Activated CD4-positive, alpha-beta T cell treated with anti-CD3 and anti-CD28 coated beads, Interleukin-10, Interleukin-2, amounts not matched to agents 100 ng/mL and 50 ng/mL, durations not matched to agents 16 hours and 8 hours (primary cell): ENCODE results near the gene SRPRA.

Experiments used
- DNase-seq: peaks from one replicate; pipeline ENCODE4 v3.0.0-alpha.2; 2020

The SRPRA gene

DNA sequence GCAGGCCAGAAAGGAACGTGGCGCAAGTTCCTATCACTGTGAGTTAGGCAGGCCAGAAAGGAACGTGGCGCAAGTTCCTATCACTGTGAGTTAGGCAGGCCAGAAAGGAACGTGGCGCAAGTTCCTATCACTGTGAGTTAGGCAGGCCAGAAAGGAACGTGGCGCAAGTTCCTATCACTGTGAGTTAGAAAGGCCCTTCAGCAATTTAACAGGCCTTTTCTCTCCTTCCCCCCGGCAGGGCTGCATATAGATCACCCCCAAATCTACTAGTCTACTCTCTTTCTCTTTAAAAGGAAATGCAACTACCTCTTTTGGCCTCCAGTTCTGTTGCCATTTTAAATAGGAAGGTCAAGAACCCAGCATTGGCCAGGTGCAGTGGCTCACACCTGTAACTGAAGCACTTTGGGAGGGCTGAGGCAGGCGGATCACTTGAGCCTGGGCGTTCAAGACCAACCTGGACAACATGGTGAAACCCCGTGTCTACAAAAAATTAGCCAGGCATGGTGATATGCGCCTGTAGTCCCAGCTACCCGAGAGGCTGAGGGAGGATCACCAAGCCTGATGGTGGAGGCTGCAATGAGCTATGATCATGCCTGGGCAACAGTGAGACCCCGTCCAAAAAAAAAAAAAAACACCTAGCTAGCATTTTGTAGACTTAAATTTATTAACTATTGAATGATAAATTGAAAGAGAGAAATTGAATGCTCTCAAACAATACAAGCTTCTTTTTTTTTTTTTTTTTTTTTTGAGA is 42.2 kb downstream of the SRPRA start:
- DNase-seq = no peak

DNA sequence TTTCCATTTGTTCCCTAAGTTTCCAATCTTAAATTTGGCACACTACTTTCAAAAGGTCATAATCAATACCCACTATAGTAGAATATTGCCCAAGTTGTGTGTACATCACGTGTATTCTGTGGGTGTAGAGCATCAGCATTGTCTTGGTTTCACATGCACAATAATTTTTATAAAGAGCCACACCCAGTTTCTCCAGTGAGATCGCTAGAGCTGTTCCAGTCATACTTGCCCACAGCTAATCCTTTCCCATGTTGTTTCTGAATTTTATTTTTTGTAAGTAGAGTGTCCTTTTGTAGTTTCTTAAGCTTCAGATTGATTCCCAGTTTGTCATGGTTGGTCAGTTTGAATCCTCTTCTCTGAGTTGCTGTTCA is 43.4 kb downstream of the SRPRA start:
- DNase-seq = no peak

DNA sequence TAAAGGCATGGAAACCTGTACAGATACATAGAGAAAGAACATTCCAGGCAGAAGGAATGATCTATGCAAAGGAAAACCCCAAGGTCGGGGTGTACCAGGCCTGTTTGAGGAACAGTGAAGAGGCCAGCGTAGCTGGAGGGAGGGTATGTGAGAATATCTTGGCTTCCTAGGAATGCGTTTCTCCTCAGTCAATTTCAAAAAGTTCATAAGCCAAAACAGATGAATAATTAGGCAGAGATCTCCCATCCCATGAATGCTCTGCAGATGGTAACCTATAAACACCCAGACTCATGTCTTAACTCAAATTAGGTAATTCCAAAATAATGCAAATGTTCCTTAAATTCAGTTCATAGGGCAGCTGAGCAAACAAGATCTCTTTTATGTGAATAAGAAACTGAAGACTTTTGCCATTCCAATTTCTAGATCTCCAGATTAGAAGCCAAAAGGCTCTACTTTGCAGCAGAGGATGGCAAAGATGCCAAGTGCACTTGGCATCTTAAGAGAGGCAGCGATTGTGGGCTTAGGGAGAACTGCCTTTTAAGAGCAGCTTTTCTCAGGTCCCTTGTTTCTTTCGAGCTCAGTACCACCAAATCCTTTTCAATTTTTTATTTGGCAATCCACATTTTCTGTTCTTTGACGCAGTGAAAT is 43.9 kb downstream of the SRPRA start:
- no peak for DNase-seq

DNA sequence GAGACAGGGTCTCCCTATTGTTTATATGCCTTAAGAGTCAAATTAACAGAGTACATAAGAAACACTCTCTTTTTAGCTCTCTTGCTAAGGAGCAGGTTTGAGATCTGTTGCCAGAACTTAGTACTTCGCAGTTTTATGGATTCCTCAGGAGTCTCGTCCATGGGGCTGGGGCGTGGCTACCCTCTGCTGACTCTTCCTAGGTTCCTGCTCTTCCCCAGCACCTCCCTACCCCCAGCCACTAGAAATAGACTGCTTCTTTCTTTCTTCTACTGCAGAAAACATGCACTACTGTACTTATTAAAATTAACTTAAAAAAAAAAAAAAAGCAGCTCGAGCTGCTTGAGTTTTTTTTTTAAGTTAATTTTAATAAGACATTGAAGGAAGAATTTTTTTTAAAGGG is 49.1 kb downstream of the SRPRA start:
- DNase-seq = no peak

DNA sequence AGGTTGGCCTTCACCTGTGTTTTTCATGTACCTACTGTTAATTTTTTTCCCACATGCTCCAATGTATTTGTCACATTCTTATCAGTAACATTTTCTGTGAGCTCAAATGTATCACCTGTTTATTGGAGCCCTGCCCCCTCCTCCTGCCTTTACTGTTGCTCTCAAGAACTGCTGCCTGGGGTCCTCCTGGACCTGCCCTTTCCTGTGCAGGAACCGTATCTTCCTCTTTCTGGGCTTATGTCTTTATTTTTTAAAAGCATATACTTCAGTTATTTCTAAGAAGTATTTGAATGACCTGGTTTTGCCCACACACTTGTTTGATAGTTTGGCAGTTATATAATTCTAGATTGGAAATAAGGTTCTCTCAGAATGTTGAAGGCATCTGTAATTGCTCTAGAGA is 51.2 kb downstream of the SRPRA start:
- DNase-seq = no peak

DNA sequence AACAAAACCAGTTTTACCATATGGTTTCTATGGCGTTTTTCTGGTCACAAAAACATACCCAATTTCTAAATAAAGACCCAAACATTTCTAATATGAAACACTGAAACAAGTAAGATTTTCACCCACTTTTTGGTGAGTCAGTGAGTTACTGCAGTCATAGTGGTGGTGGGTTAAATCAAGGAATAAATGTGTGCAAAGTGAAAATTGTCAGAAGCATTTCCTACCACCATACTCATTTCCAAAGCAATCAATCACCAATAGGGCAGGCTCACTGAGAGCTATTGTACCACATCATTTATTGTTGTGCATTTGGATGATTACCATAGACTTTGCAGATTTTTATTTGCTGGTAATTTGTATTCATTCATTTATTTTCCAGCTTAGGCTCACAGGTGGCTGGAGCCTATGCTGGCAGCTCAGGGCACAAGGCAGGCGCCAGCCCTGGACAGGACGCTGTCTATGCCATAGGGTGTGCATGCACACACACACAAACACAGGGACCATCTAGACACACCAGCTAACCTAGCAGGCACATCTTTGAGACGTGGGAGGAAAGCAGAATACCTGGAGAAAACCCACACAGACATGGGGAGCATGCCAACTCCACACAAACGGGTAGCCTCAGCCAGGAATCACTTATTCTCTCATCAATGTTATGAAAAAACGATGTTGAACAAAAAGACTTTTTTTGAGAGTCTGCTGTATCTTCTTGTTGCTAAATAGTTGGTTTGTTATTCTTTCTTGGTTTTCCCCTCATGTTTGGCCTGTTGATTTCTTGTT is 52.0 kb downstream of the SRPRA start:
- DNase-seq = peak; percentile 42

DNA sequence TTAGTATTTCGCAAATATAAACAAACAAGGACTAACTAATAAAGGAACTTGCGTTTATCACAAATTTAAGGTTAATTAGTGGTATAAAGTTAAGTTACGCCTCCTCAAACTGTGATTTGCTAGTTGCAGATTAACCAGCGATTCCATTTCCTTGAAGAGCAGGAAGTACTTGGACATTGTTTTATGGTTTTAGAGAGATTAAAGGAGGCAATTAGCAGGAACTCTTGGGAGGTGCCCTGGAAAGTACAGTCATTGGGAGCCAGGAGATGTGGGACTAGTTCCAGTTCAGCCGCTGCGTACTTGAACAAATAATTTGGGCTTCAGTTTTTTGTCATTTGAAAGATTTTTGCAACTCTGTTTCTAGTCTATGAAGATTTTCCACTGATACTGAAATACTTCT is 53.9 kb downstream of the SRPRA start:
- DNase-seq = no peak

DNA sequence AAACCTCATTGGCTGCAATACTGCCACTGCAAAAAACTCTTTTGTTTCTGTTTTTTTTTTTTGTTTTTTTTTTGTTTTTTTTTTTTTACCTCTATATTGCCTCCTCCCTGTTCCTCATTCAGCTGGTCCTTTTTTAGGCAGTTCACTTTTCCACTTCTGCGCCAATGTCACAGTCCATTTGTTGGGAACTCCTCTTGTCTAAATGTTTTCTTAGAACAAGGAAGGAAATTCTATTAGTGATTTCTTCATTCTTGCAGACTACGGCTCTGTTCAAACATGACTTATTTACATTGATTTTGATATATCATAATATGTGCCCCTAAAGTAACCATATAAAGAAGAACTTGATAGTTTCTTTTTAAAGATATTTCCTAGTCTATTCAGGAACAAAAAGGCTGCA is 54.3 kb downstream of the SRPRA start:
- DNase-seq = no peak
